Stomach (tissue), 9 donors: ENCODE data around the gene WNK2. TPM values are rescaled to one million over a fixed set of nuclear protein-coding genes. Genes with fewer than 3 reads are reported as not detected.

Experiments
- DNase-seq, 2 donors: peaks; one replicate each; pipeline versions ENCODE4 v3.0.0 to v3.0.0-alpha.2; 2013 to 2019
- H3K27ac ChIP-seq, 5 donors: fragments of 200-600 bp in 4 of 5; sonication (generic) in 4 of 5; one replicate each; pipeline ENCODE4 v1.5.1; 2013 to 2019; ENCODE audit warnings: mild to moderate bottlenecking in 1 of 5, moderate library complexity in 1 of 5
- H3K27me3 ChIP-seq, 3 donors: fragments of 200-600 bp; sonication (generic); one replicate each; pipeline ENCODE4 v1.5.1; 2017 to 2019; ENCODE audit warnings: mixed run types in 1 of 3
- H3K36me3 ChIP-seq, 4 donors: fragments of 200-600 bp; sonication (generic); 1 replicate in 3 of 4; 2 replicates in 1 of 4; pipeline ENCODE4 v1.5.1; 2016 to 2019
- H3K4me1 ChIP-seq, 4 donors: fragments of 200-600 bp; sonication (generic); one replicate each; pipeline ENCODE4 v1.5.1; 2016 to 2019
- H3K4me3 ChIP-seq, 4 donors: fragments of 200-600 bp; sonication (generic) in 3 of 4; one replicate each; pipeline ENCODE4 v1.5.1; 2016 to 2019; ENCODE audit warnings: mild to moderate bottlenecking in 1 of 4
- H3K9me3 ChIP-seq, 4 donors: fragments of 200-600 bp; sonication (generic); one replicate each; pipeline ENCODE4 v1.5.1; 2016 to 2019
- EP300 ChIP-seq: sonication (generic); formaldehyde crosslinking; IDR thresholded peaks from one replicate; pipeline ENCODE4 v1.6.1; 2017; ENCODE audit warnings: antibody characterized with exemption
- POLR2A ChIP-seq, 4 donors: fragments of 450-650 bp; IDR thresholded peaks; one replicate each; pipeline ENCODE4 v1.6.1; 2016; ENCODE audit warnings: antibody characterized with exemption in 4 of 4, control low read depth in 2 of 4, mild to moderate bottlenecking in 1 of 4, moderate library complexity in 1 of 4
- POLR2AphosphoS5 ChIP-seq, 3 donors: sonication (generic); formaldehyde crosslinking; IDR thresholded peaks; one replicate each; pipeline ENCODE4 v1.6.1; 2016; ENCODE audit warnings: antibody characterized with exemption in 3 of 3
- WGBS, 5 donors: extraction: QIAGEN DNeasy Blood & Tissue Kit in 3 of 5; methylation state at CpG; one replicate each; pipeline versions ENCODE4 v1.1.5 to v1.1.7; 2013 to 2018; 5-methylcytosine and 5-hydroxymethylcytosine counted together
- intact Hi-C: fragments of 100-400 bp; cut with DNase I; formaldehyde crosslinking; loops from one replicate; pipeline ENCODE4 v1.15.1; 2023; ENCODE audit warnings: low total_unique reads
- polyA plus RNA-seq, 3 donors: library from polyadenylated mRNA; stranded (reverse); fragments of 200-250 nt; gene quantifications; one replicate each; pipeline ENCODE4 v1.2.3, GENCODE V29; 2013
- total RNA-seq, 5 donors: library from RNA; depleted of rRNA; stranded (reverse); fragments of >200 nt; gene quantifications; one replicate each; pipeline versions ENCODE4 v1.1.0 to v1.2.3, GENCODE V29; 2014 to 2016
- TF ChIP-seq, protein P1 (sequence below), 7 experiments: fragments of 450-650 bp in 4 of 7; fragments of 200-600 bp in 3 of 7; sonication (generic) in 3 of 7; IDR thresholded peaks; one replicate each; pipeline ENCODE4 v1.5.1; 2016 to 2019; ENCODE audit warnings: antibody characterized with exemption in 7 of 7, control low read depth in 2 of 7, mild to moderate bottlenecking in 1 of 7
- donor health status: healthy with polysubstance abuse.
- donor health status: Bipolar disorder and iron deficiency.
- donor health status: healthy.

WNK2 gene
- total and polyA plus RNA-seq, 8 donors = 1.2 to 700 (median 15.9) TPM

DNA sequence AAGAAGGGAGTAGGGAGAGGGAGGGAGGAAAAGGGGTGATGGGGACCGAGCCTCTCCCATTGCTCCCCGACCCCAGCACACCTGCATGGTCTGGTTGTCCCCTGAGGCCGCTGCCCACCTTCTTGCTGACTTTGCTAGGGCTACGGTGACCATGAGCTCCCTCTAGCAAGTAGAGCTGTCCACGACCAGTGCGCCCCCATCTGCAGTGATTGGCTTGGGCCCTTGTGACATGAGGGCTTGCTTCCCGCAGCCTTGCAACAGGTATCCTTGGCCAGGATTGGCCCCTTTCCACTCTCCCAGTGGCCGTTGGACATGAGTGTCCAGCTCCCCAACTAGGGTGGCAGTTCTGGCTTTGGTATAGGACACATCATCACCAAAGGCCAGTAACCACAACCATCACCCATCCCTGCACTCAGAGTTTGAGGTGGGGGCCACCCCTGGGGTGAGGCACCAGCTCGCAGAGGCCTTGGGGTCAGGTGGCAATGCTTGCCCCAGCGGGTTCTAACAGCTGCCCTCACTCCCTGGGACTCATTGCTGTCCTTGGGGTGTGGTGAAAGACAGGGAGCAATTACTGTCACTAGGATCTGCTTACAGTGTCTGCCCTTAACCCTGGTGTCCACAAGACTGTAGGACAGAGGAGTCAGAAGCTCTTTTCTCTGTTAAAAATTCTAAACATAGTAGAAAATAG lies 32.7 kb upstream of the WNK2 start:
- 84 to 92% (median 87%) methylated on average over 10 of the region's 10 CpGs for WGBS, 5 donors
- Histone ChIP-seq H3K4me3 (no peak overlapping the region), H3K27me3 (no peaks in the 10 kb centered on the region), H3K9me3 (no peaks in the 10 kb centered on the region), H3K36me3 (no peaks in the 10 kb centered on the region), H3K27ac (no peak overlapping the region), H3K4me1 (no peaks in the 10 kb centered on the region)
- no peak for DNase-seq
- TF ChIP-seq EP300 (no peak), POLR2AphosphoS5 (IDR thresholded peaks at IDR 0.05) (no peak), POLR2A (IDR thresholded peaks at IDR 0.05) (no peak)
- TF ChIP-seq, protein P1, sequence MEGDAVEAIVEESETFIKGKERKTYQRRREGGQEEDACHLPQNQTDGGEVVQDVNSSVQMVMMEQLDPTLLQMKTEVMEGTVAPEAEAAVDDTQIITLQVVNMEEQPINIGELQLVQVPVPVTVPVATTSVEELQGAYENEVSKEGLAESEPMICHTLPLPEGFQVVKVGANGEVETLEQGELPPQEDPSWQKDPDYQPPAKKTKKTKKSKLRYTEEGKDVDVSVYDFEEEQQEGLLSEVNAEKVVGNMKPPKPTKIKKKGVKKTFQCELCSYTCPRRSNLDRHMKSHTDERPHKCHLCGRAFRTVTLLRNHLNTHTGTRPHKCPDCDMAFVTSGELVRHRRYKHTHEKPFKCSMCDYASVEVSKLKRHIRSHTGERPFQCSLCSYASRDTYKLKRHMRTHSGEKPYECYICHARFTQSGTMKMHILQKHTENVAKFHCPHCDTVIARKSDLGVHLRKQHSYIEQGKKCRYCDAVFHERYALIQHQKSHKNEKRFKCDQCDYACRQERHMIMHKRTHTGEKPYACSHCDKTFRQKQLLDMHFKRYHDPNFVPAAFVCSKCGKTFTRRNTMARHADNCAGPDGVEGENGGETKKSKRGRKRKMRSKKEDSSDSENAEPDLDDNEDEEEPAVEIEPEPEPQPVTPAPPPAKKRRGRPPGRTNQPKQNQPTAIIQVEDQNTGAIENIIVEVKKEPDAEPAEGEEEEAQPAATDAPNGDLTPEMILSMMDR (IDR thresholded peaks at IDR 0.05) = no peak
- intact Hi-C loops = no loop called here

DNA sequence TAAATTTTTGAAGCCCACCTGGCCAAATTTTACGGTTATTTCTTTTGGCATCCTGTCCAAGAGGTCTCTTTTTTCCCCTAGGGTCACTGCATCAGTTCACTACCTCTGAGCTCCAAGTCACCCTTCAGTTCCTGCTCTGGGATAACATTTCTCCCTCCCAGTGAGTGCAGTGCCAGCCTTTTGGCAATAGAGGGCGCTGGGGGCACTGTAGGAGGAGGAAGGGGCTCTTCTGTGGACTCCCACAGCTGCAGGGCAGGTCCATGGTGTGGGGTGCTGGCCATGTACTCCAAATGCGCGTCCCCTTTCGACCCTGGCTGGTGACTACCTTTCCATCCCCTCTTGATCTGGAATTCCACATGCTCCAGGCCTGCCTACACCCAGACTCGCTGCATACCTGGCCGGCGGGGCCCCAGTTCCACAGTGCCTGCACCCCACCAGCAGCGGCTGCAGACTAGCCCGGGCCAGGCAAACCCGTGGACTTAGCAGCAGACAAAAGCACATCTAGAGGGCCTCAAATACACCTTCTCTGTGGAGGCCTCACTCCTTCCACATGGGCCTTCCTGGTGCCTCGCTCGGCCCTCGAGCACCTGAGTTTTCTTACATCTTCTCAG lies 29.5 kb upstream of the WNK2 start:
- intact Hi-C loops = no loop called here
- no peak for DNase-seq

DNA sequence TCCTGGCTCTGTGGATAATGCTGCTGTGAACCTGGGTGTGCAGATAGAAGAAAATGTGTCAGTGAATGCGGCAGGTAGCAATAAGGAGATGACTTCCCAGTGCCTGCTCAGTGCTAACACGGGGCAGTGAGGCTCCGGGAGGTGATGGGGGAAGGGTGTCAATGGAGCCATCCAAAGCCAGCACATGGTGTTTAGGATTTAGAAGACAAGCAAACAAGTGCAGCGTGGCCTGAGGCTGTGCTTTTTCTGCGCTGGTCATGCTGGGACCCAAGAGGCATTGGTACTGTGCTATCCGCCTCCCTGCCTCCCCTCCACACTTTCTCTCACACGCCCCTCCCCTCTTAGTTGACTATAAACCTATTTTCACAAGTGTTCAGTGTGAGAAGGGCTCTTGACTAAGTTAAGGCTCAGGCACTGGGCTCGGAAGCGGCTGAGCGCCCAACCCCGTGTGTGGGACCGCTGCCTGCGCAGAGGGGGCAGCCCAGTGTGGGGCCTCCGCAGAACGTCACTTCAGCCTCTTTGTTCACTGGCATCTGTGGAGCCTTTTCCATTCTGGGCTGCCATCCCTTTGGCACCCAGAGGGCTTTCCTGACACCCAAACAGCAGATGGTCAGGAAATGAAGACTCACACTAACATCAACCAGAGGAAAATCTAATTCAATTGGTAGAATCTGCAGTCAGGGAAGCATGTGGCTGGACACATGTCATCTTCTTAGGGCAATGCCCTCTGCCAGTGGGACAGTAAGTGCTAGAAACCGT lies 28.0 kb upstream of the WNK2 start:
- H3K27me3 ChIP-seq = no peaks in the 10 kb centered on the region
- TF ChIP-seq POLR2AphosphoS5 (IDR thresholded peaks at IDR 0.05) (no peak), EP300 (no peak), POLR2A (IDR thresholded peaks at IDR 0.05) (no peak)
- TF ChIP-seq, protein P1 (IDR thresholded peaks at IDR 0.05) = no peak
- intact Hi-C loops = no loop called here
- no peak overlapping the region for H3K4me3 ChIP-seq
- no peaks in the 10 kb centered on the region for H3K36me3 ChIP-seq
- peaks cover 0 to 15% (median 5%) of the 10 kb centered on the region in 4 donors for H3K4me1 ChIP-seq
- no peak overlapping the region for H3K27ac ChIP-seq
- DNase-seq = no peak
- WGBS, 5 donors = 87 to 91% (median 88%) methylated on average over 16 of the region's 16 CpGs
- no peaks in the 10 kb centered on the region for H3K9me3 ChIP-seq

More for the DNA sequence above, 29.5 kb upstream of the WNK2 start:
- H3K27ac ChIP-seq = no peak overlapping the region
- WGBS, 5 donors = 76 to 83% (median 82%) methylated on average over 11 to 14 of the region's 14 CpGs
- no peak overlapping the region for H3K4me3 ChIP-seq
- no peaks in the 10 kb centered on the region for H3K36me3 ChIP-seq
- TF ChIP-seq POLR2AphosphoS5 (IDR thresholded peaks at IDR 0.05) = no peak
- TF ChIP-seq, protein P1 (IDR thresholded peaks at IDR 0.05) = peak in 3 of 7 experiments; percentile 12 to 41 (median 17)
- H3K27me3 ChIP-seq = no peaks in the 10 kb centered on the region
- H3K4me1 ChIP-seq = peaks cover 0 to under 1% (median under 1%) of the 10 kb centered on the region in 4 donors
- H3K9me3 ChIP-seq = no peaks in the 10 kb centered on the region

DNA sequence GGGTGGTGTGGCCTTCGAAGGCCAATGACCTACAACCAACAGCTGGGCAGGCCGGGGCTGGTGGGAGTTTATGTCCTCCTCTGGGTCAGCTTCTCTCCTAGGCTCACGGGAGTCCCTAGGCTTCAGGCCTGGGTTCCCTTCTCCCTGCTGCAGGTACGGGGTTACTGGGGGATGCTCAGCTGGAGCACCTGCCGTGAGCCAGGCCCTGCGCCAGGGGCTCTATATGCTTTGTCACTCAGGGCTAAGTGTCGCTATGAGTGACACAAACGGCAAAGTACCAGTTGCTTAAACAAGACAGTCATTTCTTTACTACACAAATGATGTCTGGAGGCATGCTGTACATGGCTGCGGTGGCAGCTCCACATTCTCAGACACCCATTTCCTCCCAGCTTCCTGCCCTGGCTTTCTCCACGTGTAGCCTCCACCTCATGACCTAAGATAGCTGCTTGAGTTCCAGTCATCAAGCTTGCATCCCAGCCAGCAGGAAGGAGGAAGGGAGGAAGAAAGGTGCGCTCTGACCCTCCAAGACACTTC lies 27.4 kb upstream of the WNK2 start:
- 74 to 88% (median 83%) methylated on average over 10 to 11 of the region's 11 CpGs for WGBS, 5 donors
- Histone ChIP-seq H3K4me3 (no peak overlapping the region), H3K36me3 (no peaks in the 10 kb centered on the region), H3K27ac (no peak overlapping the region), H3K27me3 (no peaks in the 10 kb centered on the region), H3K4me1 (peaks cover 0 to 20% (median 5%) of the 10 kb centered on the region in 4 donors), H3K9me3 (no peaks in the 10 kb centered on the region)
- DNase-seq = no peak
- TF ChIP-seq POLR2AphosphoS5 (IDR thresholded peaks at IDR 0.05) (no peak), POLR2A (IDR thresholded peaks at IDR 0.05) (no peak), EP300 (no peak)
- TF ChIP-seq, protein P1 (IDR thresholded peaks at IDR 0.05) = no peak
- intact Hi-C loops = no loop called here
